NCI-H510A (cell line): Measurements from ENCODE around the gene CETP.
"Not testable (repeated sequence)": the region's sequence is repeated elsewhere in the genome, so short reads cannot be mapped to it uniquely, and the experiment has no call there.

Experiments
- DNase-seq: peaks from one replicate; lab custom pipeline; 2025; lab: John Stamatoyannopoulos, UW

Gene CETP

DNA sequence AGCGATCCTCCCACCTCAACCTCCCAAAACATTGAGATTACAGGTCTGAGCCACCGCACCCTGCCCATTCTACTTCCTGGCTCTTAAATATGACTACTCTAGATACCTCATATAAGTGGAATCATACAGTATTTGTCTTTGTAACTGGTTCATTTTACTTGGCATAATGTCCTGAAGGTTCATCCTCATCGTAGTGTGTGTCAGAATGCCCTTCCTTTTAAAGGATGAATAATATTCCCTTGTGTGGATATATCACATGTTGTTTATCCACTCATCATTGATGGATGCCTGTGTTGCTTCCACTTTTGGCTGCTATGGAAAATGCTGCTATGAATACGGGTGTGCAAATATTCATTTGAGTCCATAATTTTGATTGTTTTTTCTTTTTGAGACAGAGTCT, 5.7 kb upstream of the CETP start:
- no peak for DNase-seq

DNA sequence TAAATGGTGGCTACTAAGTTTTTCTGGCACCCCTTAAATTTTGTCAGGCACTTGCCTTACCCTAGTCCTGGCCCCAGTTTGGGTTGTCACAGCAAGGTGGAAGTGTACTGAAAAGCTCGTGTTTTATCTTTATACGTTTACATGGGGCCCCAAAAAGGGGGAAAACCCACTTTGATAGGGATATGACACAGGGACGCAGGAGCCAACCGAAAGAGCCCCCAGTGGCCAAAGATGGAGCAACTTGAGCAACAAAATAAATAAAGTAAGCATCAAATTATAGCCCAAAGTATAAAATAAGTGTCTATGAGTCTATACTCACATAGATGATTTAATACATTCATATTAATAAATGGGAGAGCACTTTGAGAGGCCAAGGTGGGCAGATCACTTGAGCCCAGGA, 5.0 kb upstream of the CETP start:
- DNase-seq = no peak

DNA sequence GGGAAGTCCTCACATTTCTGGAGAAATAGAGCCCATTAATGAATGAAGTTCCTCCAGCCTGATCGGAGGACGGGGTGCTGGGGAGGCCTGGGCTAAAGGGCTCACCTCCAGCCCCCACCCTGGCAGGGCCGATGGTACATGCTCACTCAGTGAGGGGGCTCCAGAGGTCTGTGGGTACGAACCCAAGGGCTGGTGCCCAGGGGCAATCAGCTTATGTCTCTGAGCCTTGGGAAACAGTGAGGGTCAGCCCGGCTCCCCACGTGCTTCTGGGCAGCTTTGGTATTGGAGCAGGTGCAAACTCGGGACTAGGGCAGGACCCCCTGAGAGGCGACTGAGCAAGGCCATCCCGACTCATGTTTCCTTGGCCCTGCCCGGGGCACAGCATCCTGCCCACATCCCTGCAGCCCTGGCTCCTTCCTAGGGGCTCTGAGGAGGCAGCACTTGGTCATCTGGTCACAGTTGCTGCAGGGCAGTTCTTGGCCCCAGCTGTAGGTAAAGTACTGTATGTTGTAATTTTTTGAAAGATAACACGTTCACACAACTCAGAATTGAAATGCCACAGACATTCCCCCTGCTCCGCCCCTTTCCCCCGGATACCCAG, 969 bp upstream of the CETP start:
- DNase-seq = no peak

DNA sequence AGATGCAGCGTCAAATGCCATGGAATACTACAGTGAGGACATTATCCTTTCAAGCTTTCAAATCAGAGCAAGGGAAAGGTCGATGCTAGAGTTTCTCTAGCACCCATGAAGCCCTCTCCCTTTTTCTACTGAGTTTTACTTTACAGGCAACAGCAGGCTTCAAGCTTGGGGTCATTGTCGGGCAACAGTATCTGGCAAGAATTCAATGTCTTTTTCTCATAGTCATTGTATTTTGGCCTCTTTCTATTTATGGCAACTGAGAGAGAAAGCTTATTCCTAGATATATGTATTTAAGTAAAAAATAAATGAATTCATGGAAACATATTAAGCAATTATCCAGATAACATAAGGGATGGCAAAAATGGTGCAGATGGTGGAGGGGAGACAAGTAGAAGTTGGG, 364 bp upstream of the CETP start:
- no peak for DNase-seq

DNA sequence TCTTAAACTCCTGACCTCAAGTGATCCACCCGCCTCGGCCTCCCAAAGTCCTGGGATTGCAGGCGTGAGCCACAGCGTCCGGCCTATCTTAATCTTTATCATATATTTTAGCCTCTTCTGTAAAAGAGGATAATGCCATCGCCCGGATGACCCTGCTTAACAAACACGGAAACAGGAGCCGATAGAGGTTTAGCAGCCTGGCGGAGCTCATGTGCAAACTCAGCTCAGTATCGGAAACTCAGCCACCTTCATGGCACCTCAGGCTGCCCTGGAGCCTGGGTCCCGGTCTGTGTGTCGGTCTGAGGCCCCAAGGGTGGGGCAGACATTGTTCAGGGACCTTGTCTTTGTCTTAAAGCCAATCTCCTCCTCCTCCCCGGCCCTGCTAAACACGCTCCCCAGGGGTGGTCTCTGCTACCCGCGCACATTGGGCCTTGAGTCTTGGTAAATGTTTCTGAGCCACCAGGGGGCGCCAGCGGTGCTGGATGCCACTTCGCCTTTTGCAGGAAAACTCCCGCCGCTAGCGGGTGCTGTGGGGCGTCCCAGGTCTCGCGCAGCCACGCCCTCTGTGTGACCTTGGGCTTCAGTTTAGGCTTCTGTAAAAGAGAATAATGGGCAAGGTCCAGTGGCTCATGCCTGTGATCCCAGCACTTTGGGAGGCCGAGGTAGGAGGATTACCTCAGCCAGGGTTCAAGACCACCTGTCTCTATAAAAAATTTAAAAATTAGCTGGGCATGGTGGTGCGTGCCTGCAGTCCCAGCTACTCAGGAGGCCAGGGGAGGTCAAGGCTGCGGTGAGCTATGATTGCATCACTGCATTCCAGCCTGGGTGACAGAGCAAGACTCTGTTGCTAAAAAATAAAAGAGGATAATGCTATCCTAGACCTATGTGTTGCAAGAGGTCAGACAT, 2.7 kb downstream of the CETP start:
- DNase-seq = no peak

DNA sequence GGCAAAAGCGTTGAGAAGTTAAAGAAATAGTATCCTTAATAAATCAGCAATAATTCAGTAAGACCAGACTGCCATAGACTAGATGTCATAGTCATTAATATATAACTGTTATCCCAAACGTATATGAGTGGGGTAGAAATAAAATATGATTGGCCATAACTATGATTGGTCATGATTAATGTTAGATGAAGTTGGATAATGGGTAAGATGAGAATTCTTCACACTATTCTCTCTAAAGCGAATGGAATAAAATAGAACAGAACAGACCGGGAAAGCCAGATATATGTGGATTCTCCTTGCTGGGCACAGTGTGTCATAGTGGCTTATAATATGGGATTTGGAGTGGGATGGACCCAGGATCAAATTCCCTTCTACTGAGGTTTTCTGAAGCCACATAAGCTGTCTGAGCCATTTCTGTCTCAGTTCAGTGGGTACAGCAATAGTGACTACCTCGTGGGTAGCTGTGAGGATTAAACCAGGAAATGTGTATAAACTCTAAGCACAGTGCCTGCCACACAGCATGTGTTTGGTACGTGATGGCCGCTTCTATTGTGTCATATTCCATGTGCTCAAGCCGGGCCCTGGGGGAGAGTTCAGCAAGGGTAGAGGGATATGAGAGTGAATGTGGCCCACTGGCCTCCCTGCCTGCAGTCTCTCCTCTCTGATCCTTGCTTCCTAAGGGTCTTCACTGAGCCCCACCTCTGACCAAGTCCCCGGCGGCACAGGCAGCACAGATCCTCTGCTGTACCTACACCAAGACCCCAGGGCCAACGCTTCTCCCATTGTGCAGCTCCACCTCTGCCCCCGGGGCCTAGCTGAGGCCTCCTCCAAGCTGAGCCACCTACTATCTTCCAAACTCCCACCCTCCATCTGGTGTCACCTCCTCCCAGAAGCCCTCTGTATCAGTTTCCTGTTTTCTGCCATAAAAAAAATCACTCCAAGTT, 3.7 kb downstream of the CETP start:
- DNase-seq = no peak

DNA sequence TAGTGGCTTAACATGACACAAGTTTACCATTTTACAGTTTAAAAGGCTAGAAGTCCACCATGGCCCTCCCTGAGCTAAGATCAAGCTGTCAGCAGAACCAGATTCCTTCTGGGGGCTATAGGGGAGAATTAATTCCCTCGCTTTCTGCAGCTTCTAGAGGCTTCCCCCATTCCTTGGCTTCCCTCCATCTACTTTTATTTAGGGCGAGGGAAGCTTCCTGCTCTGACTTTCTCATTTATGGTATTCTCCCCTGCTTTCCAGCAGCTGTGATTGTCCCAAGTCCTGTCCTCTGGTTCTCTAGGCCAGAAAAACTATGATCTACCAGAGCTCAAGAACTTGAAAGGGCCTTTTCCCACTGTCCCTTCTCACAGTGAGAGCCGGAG, 4.3 kb downstream of the CETP start:
- no peak for DNase-seq

DNA sequence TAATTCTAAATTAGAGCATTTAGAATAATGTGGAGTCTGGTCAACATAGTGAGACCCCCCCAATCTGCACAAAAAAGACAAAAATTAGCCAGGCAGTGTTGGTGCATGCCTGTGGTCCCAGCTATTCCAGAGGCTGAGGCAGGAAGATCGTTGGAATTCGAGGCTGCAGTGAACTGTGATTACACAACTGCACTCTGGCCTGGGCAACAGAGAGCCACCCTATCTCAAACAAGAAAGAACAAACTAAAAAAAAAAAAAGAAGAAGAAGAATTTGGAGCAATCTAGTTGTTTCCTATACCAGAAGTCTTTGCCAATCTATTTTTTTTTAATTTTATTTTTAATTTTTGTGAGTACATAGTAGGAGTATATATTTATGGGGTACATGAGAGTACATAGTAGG, 6.0 kb downstream of the CETP start:
- no peak for DNase-seq

DNA sequence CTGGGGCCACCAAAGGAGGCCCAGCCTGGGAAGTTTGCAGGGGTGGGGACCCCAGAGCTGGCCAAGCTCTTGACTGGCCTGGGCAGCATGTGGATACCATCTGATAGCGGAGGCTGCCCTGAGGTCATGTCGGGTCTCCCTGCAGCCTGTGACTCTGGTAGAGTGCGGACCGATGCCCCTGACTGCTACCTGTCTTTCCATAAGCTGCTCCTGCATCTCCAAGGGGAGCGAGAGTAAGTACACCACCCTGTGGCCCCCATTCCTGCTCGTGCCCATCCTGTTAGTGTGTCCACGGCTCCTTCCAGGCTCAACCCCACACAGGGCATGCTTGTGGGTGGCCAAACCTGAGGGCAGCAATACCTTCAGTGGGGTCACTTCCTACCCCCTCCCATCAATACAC, 8.0 kb downstream of the CETP start:
- no peak for DNase-seq

DNA sequence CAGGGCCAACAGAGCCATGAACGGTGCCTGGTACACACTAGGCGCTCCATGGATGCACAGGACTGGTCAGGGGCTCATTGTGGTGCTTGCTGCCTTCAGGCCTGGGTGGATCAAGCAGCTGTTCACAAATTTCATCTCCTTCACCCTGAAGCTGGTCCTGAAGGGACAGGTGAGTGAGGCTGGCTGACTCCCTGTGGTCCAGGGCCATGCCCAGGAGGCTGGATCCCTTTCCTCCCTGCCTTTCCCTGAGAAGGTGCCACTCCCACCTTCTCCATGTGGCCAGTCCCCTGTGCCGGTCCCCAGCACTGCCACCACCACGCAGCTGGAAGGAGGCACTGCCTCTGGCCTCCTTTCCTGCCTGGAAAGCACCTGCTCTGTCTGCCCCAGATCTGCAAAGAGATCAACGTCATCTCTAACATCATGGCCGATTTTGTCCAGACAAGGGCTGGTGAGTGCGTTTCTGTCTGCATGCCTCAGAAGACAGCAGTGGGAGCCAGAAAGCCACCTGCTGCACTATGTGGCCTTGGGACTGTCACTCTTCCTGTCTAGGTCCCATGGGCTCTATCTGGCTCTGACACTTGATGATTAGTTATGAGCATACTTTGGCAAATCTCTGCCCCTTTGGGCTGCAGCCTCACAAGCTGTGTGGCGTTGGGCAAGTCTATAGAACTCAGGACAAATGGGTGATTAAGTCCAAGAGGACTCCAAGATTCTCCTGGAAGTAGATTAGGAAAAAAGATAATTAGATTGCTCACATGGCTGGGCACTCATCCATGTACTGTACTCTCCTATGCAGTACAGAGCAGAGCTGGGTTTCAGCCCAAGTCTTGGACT, 9.4 kb downstream of the CETP start:
- no peak for DNase-seq

DNA sequence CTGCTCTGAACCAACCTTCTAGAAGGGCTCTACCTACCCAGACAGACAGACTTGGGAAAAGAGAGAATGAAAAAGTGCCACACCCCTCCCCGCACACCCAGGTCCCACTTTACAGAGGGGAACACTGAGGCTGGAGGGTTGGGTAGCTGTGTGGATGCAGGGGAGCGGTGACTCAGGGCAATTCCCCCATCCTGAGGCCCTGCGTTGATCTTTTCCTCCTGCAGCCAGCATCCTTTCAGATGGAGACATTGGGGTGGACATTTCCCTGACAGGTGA, 10.0 kb downstream of the CETP start:
- no peak for DNase-seq

DNA sequence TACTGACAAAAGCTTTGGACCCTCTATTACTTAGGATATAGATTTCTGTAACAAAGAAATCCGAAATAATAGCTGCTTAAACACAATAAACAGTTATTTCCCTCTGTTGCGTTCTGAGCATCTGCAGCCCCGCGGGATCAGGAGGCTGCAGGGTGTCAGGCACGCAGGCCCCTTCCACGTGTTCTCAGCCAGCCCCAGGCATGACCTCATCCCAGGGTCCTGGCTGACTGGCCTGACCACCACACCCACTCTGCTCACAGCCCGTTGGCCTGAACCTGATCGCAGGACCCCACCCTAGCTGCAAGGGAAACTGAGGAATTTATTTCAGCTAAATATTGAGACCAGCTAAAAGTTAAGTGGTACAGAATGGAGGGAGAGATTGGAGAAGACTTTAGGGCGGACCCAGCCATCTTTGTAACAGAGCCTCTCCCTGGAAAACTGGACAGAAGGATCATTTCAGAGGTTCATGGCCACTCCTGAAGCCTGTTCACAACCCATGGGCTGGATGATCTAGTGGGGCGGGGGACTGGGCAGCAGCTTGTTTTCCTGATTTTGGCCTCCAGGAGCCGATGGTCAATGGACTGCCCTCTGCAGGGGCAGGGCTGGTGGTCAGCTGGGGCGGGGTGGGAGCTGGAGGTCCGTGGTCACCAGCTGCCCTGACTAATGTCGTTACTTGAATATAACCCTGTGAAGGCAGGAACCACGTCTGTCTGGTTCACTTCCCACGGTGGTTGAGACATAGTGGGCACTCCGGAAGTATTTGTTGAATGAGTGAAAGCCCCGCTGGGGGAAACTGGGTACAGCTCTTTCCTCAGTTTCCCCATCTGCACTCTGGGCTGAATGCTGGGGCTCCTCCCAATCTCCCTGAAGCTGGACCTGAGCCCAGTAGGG, 10.9 kb downstream of the CETP start:
- DNase-seq = no peak

DNA sequence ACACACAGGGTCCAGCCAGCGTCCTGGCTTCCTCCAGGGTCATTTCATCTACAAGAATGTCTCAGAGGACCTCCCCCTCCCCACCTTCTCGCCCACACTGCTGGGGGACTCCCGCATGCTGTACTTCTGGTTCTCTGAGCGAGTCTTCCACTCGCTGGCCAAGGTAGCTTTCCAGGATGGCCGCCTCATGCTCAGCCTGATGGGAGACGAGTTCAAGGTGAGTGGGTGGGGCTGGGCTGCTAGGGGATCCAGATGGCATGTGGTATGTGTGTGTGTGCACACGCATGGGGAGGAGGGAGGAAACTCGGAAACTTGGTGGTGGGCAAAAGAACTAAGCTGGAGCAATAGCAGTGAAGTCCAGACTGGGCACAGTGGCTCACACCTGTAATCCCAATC, 11.5 kb downstream of the CETP start:
- DNase-seq = no peak

DNA sequence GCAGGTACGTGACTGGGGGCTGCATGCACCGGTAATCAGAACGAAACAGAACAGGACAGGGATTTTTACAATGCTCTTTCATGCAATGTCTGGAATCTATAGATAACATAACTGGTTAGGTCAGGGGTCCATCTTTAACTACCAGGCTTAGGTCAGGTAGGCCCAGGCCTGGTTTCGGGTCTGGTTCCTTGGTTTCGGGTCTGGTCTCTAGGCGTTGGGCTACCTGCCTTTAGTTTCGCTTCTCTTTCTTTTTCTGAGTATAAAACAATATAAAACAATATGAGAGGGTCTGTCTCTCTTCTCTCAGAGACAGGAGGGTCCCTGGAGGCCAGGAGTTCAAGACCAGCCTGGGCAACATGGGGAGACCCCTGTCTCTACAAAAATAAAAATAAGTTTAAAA, 12.1 kb downstream of the CETP start:
- DNase-seq = not testable (repeated sequence)

DNA sequence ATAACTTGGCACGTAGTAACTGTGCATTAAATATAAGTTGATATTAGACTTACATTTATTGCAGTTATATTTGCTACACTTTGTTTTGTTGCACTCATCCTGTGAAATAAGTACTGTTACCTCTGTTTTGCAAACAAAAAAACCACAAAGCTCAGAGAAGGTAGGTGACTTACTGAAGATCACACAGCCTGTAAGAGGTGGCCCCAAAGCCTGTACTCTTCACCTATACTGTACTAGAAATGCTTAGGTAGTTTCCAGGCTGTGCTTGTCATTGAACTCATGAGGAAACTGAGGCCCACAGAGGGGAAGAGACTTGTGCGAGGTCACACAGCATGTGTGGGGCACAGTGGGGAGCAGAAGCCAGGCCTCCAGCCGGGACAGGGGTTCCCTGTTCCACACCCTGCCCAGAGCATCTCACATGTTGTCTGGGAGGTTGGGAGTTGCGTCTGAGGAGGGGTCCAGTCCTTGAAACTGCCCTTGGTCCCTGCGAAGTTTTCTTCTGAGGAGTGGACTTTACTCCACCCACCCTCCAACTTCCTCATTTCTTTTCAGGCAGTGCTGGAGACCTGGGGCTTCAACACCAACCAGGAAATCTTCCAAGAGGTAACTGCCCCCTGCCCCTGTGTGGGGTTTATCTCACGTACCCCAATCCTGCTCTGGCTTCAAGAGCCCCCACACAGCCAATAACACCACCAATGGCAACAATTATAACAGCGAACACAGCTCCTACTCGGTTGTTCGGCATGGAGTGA, 13.0 kb downstream of the CETP start:
- DNase-seq = no peak

DNA sequence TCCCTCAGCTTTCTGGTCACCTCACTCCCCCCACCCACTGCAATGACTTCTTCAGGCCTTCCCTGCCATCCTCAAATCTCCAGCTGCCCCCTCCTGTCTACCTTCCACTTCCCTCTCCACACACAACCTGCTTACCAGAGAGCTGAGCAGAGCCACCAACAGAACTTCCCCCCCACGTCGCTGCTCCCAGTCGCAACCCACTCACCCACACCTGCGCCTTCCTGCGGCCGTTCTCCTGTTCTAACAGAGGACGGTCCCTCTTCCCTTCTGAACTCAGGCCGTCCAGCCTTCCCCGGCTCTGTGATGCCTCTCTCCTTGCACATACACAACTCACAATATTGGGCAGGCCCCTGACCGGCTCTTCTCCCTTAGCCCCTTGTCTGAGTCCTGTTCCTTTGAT, 14.0 kb downstream of the CETP start:
- DNase-seq = no peak

DNA sequence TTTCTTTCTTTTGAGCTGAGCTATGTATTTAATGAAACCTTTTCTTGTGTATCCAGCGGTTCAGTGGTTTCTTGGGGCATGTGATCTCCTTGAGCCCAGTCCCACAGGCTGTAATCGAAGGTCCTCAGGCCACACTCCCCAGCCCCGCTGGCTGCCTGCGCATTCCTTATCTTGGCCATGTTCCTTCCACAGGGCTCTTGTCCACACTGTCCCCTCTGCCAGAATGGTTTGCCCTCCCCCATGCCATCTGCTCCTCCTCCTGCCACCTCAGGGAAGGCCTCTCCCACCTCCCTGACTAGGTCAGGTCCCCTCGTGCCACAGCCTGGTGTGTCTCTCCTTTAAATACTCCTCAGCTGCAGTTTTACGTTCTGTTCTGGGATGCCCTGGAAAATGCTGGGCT, 15.5 kb downstream of the CETP start:
- no peak for DNase-seq

DNA sequence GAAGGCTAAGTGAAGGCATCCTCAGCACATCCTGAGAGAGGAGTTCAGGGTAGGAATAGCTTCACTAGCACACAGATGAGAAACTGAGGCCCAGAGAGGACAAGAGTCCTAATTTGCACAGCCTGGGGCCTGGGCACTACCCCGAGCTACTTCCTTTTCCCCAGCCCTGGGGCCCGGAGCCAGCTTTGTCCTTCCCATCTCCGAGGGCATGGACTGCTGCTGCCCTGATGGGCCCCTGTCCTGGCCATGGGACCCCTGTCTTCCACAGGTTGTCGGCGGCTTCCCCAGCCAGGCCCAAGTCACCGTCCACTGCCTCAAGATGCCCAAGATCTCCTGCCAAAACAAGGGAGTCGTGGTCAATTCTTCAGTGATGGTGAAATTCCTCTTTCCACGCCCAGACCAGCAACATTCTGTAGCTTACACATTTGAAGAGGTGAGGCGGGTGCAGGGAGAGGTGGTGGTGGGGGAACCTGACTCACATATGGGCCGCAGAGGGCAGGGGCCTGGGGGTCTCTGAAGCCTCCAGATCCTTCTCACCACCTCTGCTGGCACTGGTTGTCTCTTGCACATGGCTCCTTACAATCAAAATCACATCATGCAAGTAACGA, 16.2 kb downstream of the CETP start:
- DNase-seq = no peak

DNA sequence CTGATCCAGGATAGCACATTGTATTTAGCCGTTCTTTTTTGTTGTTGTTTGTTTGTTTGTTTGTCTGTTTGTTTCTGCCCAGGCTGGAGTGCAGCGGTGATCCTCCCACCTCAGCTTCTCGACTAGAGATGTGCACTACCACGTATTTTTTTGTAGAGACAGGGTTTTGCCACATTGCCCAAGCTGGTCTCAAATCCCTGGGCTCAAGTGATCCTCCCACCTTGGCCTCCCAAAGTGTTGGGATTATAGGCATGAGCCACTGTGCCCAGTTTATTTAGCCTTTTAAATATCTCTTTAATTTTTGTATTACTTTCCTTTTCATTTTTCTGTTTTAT, 18.4 kb downstream of the CETP start:
- no peak for DNase-seq
